GM21717 (cell line): ENCODE measurements around the gene MSMO1.

Experiments
- ATAC-seq: cut with Tn5 transposase; IDR thresholded peaks from one replicate; pipeline ENCODE4 v1.9.1; 2021; ENCODE audit warnings: mild to moderate bottlenecking, moderate library complexity; ENCODE audit not compliant: unreplicated experiment

Gene MSMO1

GRCh38 chr4:165386328-165386727, 58.9 kb downstream of the MSMO1 start:
- ATAC-seq, result no peak

- ATAC-seq, result no peak
Measured at GRCh38 chr4:165388756-165389155, 61.3 kb downstream of the MSMO1 start.
